Glutamatergic neuron (in vitro differentiated cells): Measurements from ENCODE around the gene GSDMA. TPM values are rescaled to one million over a fixed set of nuclear protein-coding genes. Genes with fewer than 3 reads are reported as not detected.
A peak's percentile ranks its signal among the peaks of the same experiment; 100 is the strongest.

ENCODE experiments used
- DNase-seq: peaks from one replicate; pipeline ENCODE4 v3.0.0; 2022
- H3K27ac Mint-ChIP-seq: one replicate; pipeline ENCODE4 v1.8.0; 2020; ENCODE audit warnings: mild to moderate bottlenecking, mixed read lengths, inconsistent platforms; ENCODE audit not compliant: unreplicated experiment
- H3K27me3 Mint-ChIP-seq: one replicate; pipeline ENCODE4 v1.8.0; 2020; ENCODE audit warnings: mild to moderate bottlenecking, moderate library complexity, mixed read lengths, inconsistent platforms; ENCODE audit not compliant: unreplicated experiment
- H3K36me3 Mint-ChIP-seq: one replicate; pipeline ENCODE4 v1.8.0; 2020; ENCODE audit warnings: mild to moderate bottlenecking, mixed read lengths, inconsistent platforms; ENCODE audit not compliant: unreplicated experiment
- H3K4me1 Mint-ChIP-seq: one replicate; pipeline ENCODE4 v1.8.0; 2020; ENCODE audit warnings: mild to moderate bottlenecking, low read depth, mixed read lengths, inconsistent platforms; ENCODE audit not compliant: unreplicated experiment
- H3K4me3 Mint-ChIP-seq: one replicate; pipeline ENCODE4 v1.8.0; 2020; ENCODE audit warnings: mild to moderate bottlenecking, mixed read lengths, inconsistent platforms; ENCODE audit not compliant: unreplicated experiment
- H3K9me3 Mint-ChIP-seq: one replicate; pipeline ENCODE4 v1.8.0; 2020; ENCODE audit warnings: mild to moderate bottlenecking, moderate library complexity, mixed read lengths, inconsistent platforms; ENCODE audit not compliant: unreplicated experiment
- CTCF ChIP-seq: fragments of 200-600 bp; sonication (generic); IDR thresholded peaks from one replicate; pipeline ENCODE4 v1.5.0; 2021; ENCODE audit not compliant: partially characterized antibody, unreplicated experiment
- total RNA-seq: library from RNA; stranded (reverse); fragmentation: NEBNext Ultra II Directional; extraction: Animal tissue kit (Norgen Biotek cat#: 25700); gene quantifications from one replicate; pipeline ENCODE4 v1.2.1, GENCODE V29; 2021; ENCODE audit not compliant: unreplicated experiment

Gene GSDMA
- total RNA-seq, 1 donor from 2014 or later = not detected

- peaks cover 6% of the 10 kb centered on the region for H3K27me3 Mint-ChIP-seq
- no peaks in the 10 kb centered on the region for H3K36me3 Mint-ChIP-seq
- peaks cover 6% of the 10 kb centered on the region for H3K9me3 Mint-ChIP-seq
- H3K27ac Mint-ChIP-seq = peak overlapping the region; percentile 70
- peaks cover 38% of the 10 kb centered on the region for H3K4me1 Mint-ChIP-seq
- DNase-seq = peak; percentile 31
- H3K4me3 Mint-ChIP-seq = peak overlapping the region; percentile 89
- TF ChIP-seq CTCF = no peak
Observed at GRCh38 chr17:39923836-39924690, 38.7 kb upstream of the GSDMA start.

DNA sequence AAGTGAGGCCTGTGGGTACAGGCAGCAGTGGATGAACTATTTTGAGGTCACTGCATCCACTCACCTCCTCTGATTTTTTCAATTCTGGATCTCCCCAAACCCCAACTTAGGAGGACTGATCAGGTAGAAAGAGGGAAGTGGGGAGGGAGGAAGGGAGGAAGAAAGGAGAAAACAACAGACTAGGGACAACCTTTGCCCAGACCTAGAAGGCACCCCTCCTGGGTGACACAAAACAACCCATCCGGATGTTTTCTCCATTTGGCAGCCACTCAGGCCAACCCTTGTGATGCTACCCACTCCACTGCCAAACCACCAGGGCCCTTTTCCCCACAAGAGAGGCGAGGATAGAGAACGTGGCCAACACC lies 38.1 kb upstream of the GSDMA start:
- Mint-ChIP-seq H3K9me3 (peaks cover 6% of the 10 kb centered on the region), H3K27ac (peak overlapping the region; percentile 89), H3K36me3 (no peaks in the 10 kb centered on the region), H3K27me3 (peaks cover 6% of the 10 kb centered on the region), H3K4me1 (peaks cover 38% of the 10 kb centered on the region), H3K4me3 (peak overlapping the region; percentile 89)
- no peak for DNase-seq
- TF ChIP-seq CTCF = no peak

DNA sequence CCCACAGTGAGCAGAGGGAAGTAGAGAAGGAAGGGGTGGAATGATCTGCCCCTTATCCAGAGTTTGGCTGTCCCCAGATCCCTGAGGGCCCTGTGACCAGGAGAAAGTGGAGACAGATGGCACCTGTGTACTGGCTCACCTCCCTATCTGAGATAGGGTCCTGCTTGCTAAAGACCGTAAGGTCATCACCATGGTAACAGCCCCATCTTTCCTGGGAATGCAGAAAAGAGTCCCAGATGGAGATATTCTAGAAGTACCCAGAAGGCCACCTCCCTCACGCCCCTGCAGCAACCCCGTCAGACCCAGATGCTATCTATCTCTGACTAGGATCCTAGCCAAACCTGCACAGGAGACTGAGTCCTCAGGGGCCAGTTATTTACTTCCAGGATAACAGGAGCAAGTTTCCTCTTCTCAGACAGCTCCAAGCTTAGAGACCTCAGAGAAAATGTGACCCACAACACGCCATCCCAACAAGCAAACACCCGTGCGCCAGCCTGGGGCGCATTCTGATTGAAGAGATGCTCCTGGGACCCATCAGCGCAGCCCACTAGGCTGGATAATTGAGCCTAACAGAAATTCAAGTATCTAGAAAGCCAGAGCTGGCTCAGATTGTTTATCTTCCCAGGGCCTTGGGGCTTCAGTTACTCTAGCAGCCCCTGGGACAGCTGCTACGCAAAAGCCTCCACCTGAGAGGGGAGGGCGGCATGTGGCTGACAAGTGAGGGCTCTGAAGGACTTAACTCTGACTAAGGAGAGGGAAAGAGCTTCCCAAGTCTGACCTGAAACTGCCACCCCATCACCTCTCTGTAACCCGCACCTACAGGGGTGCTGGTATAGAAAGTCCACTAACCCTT lies 37.3 kb upstream of the GSDMA start:
- Mint-ChIP-seq H3K9me3 (peaks cover 6% of the 10 kb centered on the region), H3K4me1 (peaks cover 35% of the 10 kb centered on the region), H3K27ac (peak overlapping the region; percentile 89), H3K27me3 (peaks cover 6% of the 10 kb centered on the region), H3K36me3 (no peaks in the 10 kb centered on the region), H3K4me3 (peak overlapping the region; percentile 89)
- peak; percentile 48 for DNase-seq
- TF ChIP-seq CTCF = no peak

DNA sequence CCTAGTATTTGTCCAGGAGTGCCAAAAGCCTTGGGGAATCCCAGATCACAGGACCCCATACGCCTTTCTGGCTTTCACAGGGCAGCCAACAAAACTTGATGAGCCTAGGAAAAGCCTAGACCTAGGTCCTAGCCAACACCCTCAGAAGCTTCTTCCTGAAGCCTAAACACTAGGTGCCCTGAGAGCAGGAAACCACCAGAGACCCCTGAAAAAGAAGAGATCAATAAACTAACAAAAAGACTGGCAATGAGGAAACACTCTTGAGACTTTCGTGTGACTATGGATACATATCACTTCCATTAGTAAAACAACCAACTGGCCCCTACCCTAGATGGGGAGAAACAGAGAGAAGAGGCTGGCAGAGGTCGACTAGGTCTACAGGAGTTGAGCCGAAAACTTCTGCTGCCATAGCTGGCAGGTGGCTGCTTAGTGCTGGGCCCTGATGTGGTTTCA lies 36.6 kb upstream of the GSDMA start:
- H3K4me3 Mint-ChIP-seq = peak overlapping the region; percentile 89
- no peak for TF ChIP-seq CTCF
- peaks cover 6% of the 10 kb centered on the region for H3K27me3 Mint-ChIP-seq
- no peaks in the 10 kb centered on the region for H3K36me3 Mint-ChIP-seq
- H3K9me3 Mint-ChIP-seq = peaks cover 6% of the 10 kb centered on the region
- H3K27ac Mint-ChIP-seq = peak overlapping the region; percentile 69
- no peak for DNase-seq
- peaks cover 35% of the 10 kb centered on the region for H3K4me1 Mint-ChIP-seq
